ENCODE measurements around the gene KCNK17. TPM values are rescaled to one million over a fixed set of nuclear protein-coding genes. Genes with fewer than 3 reads are reported as not detected.

KCNK17 gene
- total RNA-seq, 1 donor from 2014 or later = not detected

DNA sequence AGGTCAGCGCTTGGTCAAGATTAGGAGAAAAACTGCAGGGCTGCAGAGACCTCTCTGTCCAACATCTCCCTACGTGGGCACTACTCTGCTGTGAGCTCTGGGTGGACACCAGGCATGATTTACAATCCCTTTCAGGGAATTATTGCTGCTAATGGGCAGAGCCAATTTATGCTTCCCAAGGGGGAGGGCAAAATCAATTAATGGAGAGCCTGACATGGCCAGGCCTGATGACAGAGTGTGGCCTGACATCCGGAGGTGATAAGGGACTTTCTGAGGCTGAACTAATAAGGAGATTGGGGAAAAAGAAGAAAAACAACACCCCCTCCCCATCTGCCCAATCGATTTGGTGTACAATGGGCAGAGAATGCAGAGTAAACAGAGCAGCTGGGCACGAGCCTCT is 13.3 kb upstream of the KCNK17 start:
- H3K4me3 Mint-ChIP-seq (ENCODE audit: unreplicated experiment) = no peak overlapping the region
- no peaks in the 10 kb centered on the region for H3K9me3 Mint-ChIP-seq (ENCODE audit: unreplicated experiment)
- peaks cover 44% of the 10 kb centered on the region for H3K27me3 Mint-ChIP-seq (ENCODE audit: unreplicated experiment)
- no peak for DNase-seq (ENCODE audit: extremely low spot score, unreplicated experiment)
- no peaks in the 10 kb centered on the region for H3K36me3 Mint-ChIP-seq (ENCODE audit: unreplicated experiment)
- H3K4me1 Mint-ChIP-seq (ENCODE audit: unreplicated experiment) = no peaks in the 10 kb centered on the region
- H3K27ac Mint-ChIP-seq (ENCODE audit: unreplicated experiment) = no peak overlapping the region
- no peak for TF ChIP-seq CTCF (IDR thresholded peaks at IDR 0.05)

- Mint-ChIP-seq H3K9me3 (ENCODE audit: unreplicated experiment) (no peaks in the 10 kb centered on the region), H3K27me3 (ENCODE audit: unreplicated experiment) (peaks cover 32% of the 10 kb centered on the region), H3K36me3 (ENCODE audit: unreplicated experiment) (no peaks in the 10 kb centered on the region), H3K4me1 (ENCODE audit: unreplicated experiment) (no peaks in the 10 kb centered on the region), H3K4me3 (ENCODE audit: unreplicated experiment) (no peak within 1 kb of the TSS), H3K27ac (ENCODE audit: unreplicated experiment) (no peak within 1 kb of the TSS)
- no peak for DNase-seq (ENCODE audit: extremely low spot score, unreplicated experiment)
- TF ChIP-seq CTCF (IDR thresholded peaks at IDR 0.05) = no peak
Measured at GRCh38 chr6:39322306-39322850, 8.2 kb upstream of the KCNK17 start, which contains the start of gene KCNK16. TSS of gene KCNK16 (minus strand) at chr6:39322702. CDS start at chr6:39322540, 162 bp downstream.

DNA sequence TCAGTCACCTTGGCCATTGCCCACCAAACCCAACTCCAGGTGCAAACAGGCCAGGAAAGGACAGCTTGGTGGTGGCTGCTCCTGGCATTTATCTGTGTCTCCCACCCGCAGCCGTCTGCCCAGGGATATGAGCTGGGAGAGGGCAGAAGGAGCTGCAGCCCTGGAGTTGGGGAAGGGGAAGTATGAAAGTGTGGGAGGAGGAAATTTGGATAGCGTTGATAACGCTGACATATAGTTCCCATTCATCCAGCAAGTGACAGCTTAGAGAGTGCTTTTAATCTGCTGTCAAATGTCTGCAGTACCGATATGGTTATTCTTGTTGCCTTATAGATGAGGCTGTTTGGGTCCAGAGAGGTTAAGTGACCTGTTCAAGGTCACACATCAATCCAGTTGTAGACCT is 7.5 kb upstream of the KCNK17 start:
- Mint-ChIP-seq H3K36me3 (ENCODE audit: unreplicated experiment) (no peaks in the 10 kb centered on the region), H3K4me1 (ENCODE audit: unreplicated experiment) (no peaks in the 10 kb centered on the region), H3K27ac (ENCODE audit: unreplicated experiment) (no peak overlapping the region), H3K27me3 (ENCODE audit: unreplicated experiment) (peaks cover 29% of the 10 kb centered on the region), H3K4me3 (ENCODE audit: unreplicated experiment) (no peak overlapping the region), H3K9me3 (ENCODE audit: unreplicated experiment) (no peaks in the 10 kb centered on the region)
- no peak for TF ChIP-seq CTCF (IDR thresholded peaks at IDR 0.05)
- DNase-seq (ENCODE audit: extremely low spot score, unreplicated experiment) = no peak

GRCh38 chr6:39320363-39320984 is 6.3 kb upstream of the KCNK17 start:
- no peaks in the 10 kb centered on the region for H3K36me3 Mint-ChIP-seq (ENCODE audit: unreplicated experiment)
- H3K9me3 Mint-ChIP-seq (ENCODE audit: unreplicated experiment) = no peaks in the 10 kb centered on the region
- no peaks in the 10 kb centered on the region for H3K4me1 Mint-ChIP-seq (ENCODE audit: unreplicated experiment)
- no peak overlapping the region for H3K27ac Mint-ChIP-seq (ENCODE audit: unreplicated experiment)
- DNase-seq (ENCODE audit: extremely low spot score, unreplicated experiment) = no peak
- no peak for TF ChIP-seq CTCF (IDR thresholded peaks at IDR 0.05)
- peaks cover 25% of the 10 kb centered on the region for H3K27me3 Mint-ChIP-seq (ENCODE audit: unreplicated experiment)
- H3K4me3 Mint-ChIP-seq (ENCODE audit: unreplicated experiment) = no peak overlapping the region

GRCh38 chr6:39319621-39320362 is 5.6 kb upstream of the KCNK17 start:
- Mint-ChIP-seq H3K9me3 (ENCODE audit: unreplicated experiment) (no peaks in the 10 kb centered on the region), H3K27ac (ENCODE audit: unreplicated experiment) (no peak overlapping the region), H3K4me3 (ENCODE audit: unreplicated experiment) (no peak overlapping the region), H3K36me3 (ENCODE audit: unreplicated experiment) (no peaks in the 10 kb centered on the region), H3K4me1 (ENCODE audit: unreplicated experiment) (no peaks in the 10 kb centered on the region), H3K27me3 (ENCODE audit: unreplicated experiment) (peaks cover 27% of the 10 kb centered on the region)
- TF ChIP-seq CTCF (IDR thresholded peaks at IDR 0.05) = no peak
- DNase-seq (ENCODE audit: extremely low spot score, unreplicated experiment) = no peak

Data from osteocyte (in vitro differentiated cells).